NCI-H526 treated with DMSO at 0.1 percent for 48 hours (cell line): ENCODE data around the gene ZNF518A.
"Not testable (repeated sequence)": the region's sequence is repeated elsewhere in the genome, so short reads cannot be mapped to it uniquely, and the experiment has no call there.

Source experiments
- DNase-seq: peaks from one replicate; lab custom pipeline; 2025; lab: John Stamatoyannopoulos, UW

Gene ZNF518A

GRCh38 chr10:96137567-96137966 is 7.5 kb downstream of the ZNF518A start:
- DNase-seq, result no peak

GRCh38 chr10:96138102-96138501 is 8.0 kb downstream of the ZNF518A start:
- DNase-seq, result no peak

GRCh38 chr10:96152437-96152836 is 22.3 kb downstream of the ZNF518A start:
- DNase-seq, result no peak

- DNase-seq, result no peak
Observed at GRCh38 chr10:96153070-96153469, 23.0 kb downstream of the ZNF518A start.

GRCh38 chr10:96165726-96166125 is 35.6 kb downstream of the ZNF518A start:
- DNase-seq, result no peak

GRCh38 chr10:96168546-96168945 is 38.4 kb downstream of the ZNF518A start:
- no peak for DNase-seq

GRCh38 chr10:96170230-96170629 is 40.1 kb downstream of the ZNF518A start:
- DNase-seq, result no peak

- no peak for DNase-seq
Observed at GRCh38 chr10:96172666-96173065, 42.6 kb downstream of the ZNF518A start.

- DNase-seq, result no peak
Observed at GRCh38 chr10:96176985-96177384, 46.9 kb downstream of the ZNF518A start.

- no peak for DNase-seq
Observed at GRCh38 chr10:96188421-96188820, 58.3 kb downstream of the ZNF518A start.

GRCh38 chr10:96188916-96189315 is 58.8 kb downstream of the ZNF518A start:
- no peak for DNase-seq

GRCh38 chr10:96189505-96189904 is 59.4 kb downstream of the ZNF518A start:
- not testable (repeated sequence) for DNase-seq

GRCh38 chr10:96201525-96201924 is 71.4 kb downstream of the ZNF518A start:
- DNase-seq, result no peak

- no peak for DNase-seq
Observed at GRCh38 chr10:96205580-96205979, 75.5 kb downstream of the ZNF518A start.

- no peak for DNase-seq
Observed at GRCh38 chr10:96208271-96208670, 78.2 kb downstream of the ZNF518A start.

GRCh38 chr10:96208946-96209345 is 78.8 kb downstream of the ZNF518A start:
- no peak for DNase-seq

- no peak for DNase-seq
Observed at GRCh38 chr10:96211764-96212163, 81.7 kb downstream of the ZNF518A start.

- no peak for DNase-seq
Observed at GRCh38 chr10:96212911-96213310, 82.8 kb downstream of the ZNF518A start.
